Stimulated activated CD4-positive, alpha-beta T cell treated with anti-CD3 and anti-CD28 coated beads, Interleukin-12 subunit alpha, Interleukin-12 subunit beta, amount 100 ng/mL, for 4 hours (primary cell): ENCODE results near the gene ZNF296.
"Not testable (repeated sequence)": the region's sequence is repeated elsewhere in the genome, so short reads cannot be mapped to it uniquely, and the experiment has no call there.

ENCODE experiments used
- DNase-seq: peaks from one replicate; pipeline ENCODE4 v3.0.0-alpha.2; 2020

Gene ZNF296

DNA sequence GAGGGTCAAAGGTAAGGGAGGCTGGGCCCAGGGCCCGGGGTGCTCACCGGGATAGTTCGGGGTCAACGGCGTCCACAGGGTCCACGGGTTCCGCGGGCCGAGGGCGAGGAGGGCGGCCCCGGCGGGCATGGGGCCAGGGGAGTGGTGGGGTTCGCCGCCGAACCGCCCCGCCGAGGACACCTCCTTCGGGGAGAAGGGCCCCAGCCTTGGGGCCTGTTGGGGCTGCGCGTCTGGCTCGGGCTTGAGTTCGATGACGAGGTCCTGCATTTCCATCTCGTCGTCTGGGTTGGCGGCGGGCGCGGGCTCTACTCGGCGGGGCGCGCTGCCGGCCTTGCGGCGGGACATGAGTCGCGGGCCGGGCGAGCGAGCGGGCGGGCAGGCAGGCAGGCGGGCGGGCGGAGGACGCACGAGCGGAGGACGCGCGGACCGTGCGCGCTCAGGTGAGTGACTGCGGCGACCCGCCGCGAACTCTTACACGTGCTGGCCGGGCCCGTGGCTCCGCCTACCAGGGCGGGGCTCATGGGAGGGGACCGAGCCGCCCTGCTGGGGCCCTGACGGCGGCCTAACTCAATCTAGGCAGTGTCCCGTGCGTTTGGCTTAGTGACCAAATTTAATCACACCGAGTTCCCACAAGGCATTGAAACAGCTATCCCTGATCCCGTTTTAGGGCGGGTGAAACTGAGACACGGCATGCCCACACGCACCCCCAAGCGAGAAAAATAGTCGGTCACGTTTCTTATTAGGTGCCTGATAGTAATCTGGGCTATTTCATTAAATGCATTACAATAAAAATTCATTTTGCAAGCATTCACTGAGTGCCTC is at the start of gene ZNF296:
Gene ZNF296, minus strand, starts transcription at position 450 of the 822 bp plus-strand sequence. Its CDS starts 105 bp downstream, at position 345.
- peak; percentile 82 for DNase-seq

- DNase-seq: no peak
Observed at GRCh38 chr19:45125360-45125759, 49.1 kb upstream of the ZNF296 start.

- no peak for DNase-seq
Observed at GRCh38 chr19:45124021-45124420, 47.7 kb upstream of the ZNF296 start.

DNA sequence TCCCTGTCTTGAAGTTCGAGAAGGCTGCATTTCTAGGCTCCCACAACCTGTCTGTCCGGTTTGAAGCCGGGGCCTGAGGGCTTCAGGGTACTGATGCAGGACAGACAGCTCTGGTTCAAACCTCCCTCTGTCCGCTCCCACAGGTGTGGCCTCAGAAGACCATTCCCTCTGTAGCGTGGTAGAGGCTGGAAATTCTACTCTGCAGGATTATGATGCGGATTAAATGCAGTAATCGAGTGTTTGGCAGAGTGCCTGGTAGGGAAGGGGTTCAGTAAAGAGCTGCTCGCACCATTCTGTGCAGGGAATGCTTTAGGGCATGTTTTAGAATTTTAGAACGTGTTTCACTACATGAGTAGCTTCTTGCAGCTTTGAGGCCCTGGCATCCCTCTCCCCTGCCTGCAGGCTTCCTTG is 47.2 kb upstream of the ZNF296 start:
- DNase-seq: no peak

DNA sequence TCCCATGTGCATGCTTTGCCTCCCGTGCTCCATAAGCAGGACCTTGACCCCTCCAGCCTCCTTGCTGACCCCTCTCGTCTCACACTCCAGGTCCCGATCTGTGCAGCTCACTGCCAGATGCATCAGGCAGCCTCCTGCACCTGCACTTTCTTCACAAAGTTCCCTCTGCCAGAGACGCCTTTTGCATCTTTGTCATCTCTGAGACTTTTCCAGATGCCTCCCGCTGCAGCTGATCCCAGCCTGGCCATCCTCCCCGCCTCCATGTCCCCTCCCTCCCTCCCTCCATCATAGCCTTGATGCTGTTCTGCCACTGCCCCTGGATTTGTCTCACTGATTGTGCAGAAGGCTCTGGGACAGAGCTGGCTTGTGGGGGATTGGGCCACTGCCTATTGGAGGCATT is 46.6 kb upstream of the ZNF296 start:
- DNase-seq: no peak

DNA sequence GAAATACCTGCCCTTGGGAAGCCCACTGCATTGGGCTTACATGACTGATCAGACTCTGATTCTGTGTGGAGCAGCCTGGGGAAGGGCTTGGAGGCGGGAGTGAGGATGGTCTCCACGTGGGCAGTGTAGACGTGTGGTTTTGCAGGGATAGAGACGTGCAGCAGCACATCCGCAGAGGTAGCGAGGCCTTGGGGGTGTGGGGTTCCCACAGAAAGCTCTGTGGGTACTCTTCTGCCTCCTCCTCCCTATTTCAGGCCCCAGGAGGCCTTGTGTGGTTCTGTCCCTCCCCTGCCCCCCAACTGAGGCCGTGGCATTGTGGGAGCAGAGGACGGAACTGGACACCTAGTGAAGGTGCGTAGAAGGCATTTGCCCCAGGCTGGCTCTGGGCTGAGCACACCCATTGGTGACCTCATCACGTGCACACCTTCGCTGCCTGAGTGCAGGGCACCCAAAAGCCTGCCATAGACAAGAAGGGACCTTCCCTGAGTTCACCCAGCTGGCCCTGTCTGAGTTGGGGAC is 45.6 kb upstream of the ZNF296 start:
- no peak for DNase-seq

DNA sequence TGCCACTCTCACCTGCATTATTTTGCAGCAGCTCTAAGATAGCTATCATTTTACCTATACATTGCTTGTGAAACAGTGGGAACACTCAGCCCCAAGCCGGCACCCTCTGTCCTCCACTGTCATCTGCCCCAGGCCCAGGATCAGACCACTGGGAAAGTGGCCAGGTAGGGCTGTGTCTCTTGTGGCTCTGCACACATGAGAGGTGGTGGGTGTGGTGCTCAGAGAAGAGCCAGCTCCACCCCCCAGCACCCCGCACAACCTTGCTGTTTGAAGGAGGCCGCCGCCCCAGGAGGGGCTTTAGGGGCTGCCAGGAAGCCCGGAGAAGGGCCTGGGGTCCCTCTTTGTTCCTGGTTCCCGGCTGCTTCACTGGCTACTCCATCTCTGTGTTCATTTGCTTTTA is 43.3 kb upstream of the ZNF296 start:
- DNase-seq: no peak

DNA sequence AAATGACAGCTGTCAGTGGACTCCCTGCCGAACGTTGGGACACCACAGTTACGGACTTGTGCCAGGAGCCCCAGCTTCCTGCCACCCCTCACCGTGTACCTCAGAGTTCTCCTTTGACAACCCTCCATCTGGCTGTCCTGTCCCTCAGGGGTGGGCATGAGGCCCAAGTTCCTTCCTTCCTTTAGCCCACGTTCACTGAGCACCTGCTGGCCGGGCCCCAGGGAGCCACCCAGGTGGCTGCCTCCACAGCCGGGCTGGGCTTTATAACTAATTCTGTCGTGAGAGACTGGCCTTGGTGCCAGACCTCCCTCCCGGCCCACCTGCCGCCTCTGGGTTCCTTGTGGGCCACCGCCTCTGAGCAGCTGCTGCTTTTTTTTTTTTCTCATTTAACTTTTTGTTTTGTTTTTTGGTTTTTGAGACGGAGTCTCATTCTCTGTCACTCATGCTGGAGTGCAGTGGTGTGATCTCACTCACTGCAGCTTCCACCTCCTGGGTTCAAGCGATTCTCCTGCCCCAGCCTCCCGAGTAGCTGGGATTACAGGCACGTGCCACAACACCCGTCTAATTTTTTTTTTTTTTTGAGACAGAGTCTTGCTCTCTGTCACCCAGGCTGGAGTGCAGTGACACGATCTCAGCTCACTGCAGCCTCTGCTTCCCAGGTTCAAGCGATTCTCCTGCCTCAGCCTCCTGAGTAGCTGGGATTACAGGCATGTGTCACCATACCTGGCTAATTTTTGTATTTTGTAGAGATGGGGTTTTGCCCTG is 42.5 kb upstream of the ZNF296 start:
- not testable (repeated sequence) for DNase-seq

DNA sequence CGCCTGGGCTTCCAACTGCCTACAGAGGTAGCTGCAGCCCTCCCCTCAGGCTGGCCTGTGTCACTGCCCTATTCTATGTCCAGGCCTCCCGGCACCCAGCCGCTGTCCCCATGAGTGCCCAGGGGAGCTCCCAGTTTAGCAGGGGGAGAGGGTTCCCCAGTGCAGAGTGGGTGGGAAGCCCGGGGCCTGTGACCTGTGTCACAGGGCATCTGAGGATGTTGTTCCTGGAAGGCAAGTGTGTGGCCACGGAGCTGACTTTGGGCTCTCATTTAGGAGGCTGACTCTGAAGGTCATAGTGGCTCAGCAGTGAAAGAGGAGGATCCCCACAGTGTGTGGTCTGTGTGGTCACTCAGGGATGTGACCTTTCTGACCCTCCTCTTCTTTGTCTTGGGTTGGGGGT is 41.8 kb upstream of the ZNF296 start:
- no peak for DNase-seq

DNA sequence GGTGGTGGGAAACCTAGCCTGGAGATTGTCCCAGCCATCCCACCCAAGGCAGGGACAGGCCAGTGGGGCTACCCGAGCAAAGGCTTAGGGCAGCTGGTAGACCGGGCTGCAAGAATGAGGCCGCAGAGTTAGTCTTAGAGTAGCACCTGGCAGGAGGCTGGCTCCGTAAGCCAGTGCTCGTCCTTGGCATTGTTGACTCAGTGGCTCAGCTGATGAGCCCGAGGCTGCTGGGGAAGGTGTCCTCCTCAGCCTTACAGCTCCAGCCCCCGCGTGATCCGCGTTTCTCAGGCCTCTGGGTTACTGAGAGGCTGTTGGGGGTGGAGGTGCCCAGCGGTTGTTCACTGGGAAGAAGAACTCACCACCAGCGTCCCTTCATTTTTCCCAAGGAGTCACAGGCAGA is 41.4 kb upstream of the ZNF296 start:
- DNase-seq: no peak

- peak; percentile 53 for DNase-seq
Observed at GRCh38 chr19:45117167-45117594, 40.9 kb upstream of the ZNF296 start.

- DNase-seq: no peak
Observed at GRCh38 chr19:45115809-45116615, 39.7 kb upstream of the ZNF296 start.

- no peak for DNase-seq
Observed at GRCh38 chr19:45114116-45114515, 37.8 kb upstream of the ZNF296 start.

GRCh38 chr19:45113628-45114027 is 37.4 kb upstream of the ZNF296 start:
- no peak for DNase-seq

GRCh38 chr19:45112111-45112827 is 36.0 kb upstream of the ZNF296 start:
- no peak for DNase-seq

DNA sequence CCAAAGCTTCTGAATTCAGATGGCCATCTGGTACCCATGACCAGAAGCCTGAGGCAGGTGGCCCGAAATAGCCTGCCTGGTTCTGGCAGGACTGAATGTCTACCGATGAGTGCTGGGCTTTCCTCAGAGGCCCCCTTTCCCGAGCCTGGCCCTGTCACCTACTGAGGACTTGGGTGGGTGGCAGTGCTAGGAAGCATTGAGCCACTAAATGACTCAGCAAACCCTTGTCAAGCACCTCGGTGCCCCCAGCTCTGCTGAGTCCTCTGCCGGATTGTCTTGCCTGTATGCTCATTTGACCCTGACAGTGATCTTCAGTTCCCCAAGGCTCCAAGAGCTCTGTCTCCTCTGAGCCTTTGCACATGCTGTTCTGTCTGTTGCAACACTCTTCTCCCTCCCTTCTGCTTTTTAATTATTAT is 34.6 kb upstream of the ZNF296 start:
- no peak for DNase-seq

DNA sequence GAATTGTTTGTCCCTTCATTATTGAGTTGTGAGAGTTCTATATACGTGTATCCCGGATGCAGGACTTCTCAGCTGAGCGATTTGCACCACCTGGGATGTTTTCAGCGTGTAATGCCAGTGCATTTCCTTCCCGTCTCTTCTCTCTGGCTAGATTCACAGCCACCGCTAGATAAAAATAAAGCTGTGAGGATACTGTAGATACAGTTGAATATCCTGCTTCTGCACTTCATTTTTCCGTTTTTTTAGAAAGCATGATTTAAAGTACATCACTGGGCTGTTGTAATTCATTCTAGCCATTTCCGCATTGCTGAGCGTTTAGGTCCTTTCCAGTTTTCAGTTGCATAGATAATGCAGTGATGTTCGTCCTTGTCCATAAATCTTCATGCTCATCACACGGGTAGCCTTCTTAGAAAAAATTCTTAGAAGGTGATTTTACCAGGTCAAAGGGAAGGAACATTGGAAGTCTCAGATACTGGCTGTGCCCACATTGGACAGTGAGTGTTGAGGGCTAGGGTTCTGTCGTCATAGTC is 31.4 kb upstream of the ZNF296 start:
- no peak for DNase-seq

GRCh38 chr19:45106363-45106762 is 30.1 kb upstream of the ZNF296 start:
- DNase-seq: not testable (repeated sequence)

GRCh38 chr19:45104658-45105349 is 28.5 kb upstream of the ZNF296 start:
- DNase-seq: no peak

DNA sequence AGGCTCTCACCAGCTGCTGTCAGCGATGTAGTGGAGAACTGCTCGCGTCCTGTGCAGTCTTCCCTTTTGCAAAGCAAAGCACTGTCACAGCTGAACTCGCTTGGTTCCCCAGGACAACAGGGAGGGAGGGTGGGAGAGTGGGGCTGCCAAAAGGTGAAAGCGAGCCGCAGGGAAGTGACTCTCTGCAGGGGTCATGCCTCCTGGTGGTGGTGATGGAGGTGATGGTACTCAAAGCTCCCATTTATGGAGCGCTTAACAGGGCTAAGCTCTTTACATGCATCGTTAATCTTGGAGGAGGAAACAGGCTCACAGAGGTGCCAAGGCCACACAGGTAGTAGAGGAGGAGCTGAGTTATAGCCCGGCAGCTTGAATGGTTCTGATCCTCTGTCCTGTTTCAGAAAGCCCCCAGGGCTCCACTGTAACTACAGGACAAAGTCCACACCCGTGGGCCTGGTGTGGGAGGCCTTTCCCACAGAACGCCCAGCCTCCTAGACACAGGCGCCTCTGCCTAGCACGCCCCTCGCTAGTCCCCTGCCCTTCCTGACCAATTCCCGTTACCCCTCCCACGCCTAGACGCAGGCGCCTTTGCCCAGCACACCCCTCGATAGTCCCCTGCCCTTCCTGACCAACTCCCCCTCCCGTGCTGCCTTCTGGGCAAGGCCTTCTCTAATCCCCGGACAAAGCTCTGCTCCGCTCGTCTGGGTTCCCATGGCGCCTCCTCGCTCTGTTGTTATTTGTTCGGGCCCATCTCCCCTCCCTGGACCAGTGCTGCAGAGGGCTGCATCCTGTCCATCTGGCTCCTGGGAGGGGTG is 27.4 kb upstream of the ZNF296 start:
- no peak for DNase-seq

DNA sequence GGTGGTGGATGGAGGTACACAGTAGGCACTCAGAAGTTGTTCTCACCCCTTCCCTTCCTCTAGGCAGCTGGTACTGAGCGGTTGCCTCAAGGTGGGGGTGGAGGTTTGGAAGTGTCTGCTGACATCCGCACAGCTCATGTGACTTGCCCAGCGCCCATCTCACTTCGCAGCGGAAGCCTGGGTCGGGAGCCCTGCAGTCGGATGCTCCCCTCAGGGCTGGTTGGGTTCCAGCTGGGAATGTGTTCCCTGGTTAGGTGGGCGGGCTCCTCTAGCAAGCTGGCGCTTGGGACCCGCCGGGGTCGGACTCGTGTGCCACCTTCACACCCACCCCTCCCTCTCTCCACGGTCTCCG is 26.9 kb upstream of the ZNF296 start:
- DNase-seq: no peak
